LHCN-M2 (cell line): ENCODE results near the gene CNTD1. TPM values are rescaled to one million over a fixed set of nuclear protein-coding genes. Genes with fewer than 3 reads are reported as not detected.

Source experiments
- DNase-seq: peaks from one replicate; pipeline ENCODE4 v3.0.0-alpha.2; 2012; ENCODE audit warnings: low read depth
- total RNA-seq: library from RNA; depleted of rRNA; stranded (reverse); fragments of >200 nt; gene quantifications from 2 replicates; pipeline ENCODE4 v1.2.3, GENCODE V29; 2014

Gene CNTD1
- total RNA-seq, 1 experiment from 2014 or later, result not detected

- no peak for DNase-seq
These were observed 4.6 kb downstream of the CNTD1 start for GRCh38 chr17:42803074-42803883.

- DNase-seq, result no peak
These were observed 6.3 kb downstream of the CNTD1 start for GRCh38 chr17:42804918-42805367.

- DNase-seq, result no peak
These were observed 7.6 kb downstream of the CNTD1 start for GRCh38 chr17:42806249-42806648.

GRCh38 chr17:42809250-42809649, 10.6 kb downstream of the CNTD1 start:
- DNase-seq, result peak; percentile 60

- no peak for DNase-seq
These were observed 16.2 kb downstream of the CNTD1 start for GRCh38 chr17:42814633-42815399.

GRCh38 chr17:42817866-42818265, 19.2 kb downstream of the CNTD1 start:
- no peak for DNase-seq

- DNase-seq, result no peak
These were observed 19.7 kb downstream of the CNTD1 start for GRCh38 chr17:42818379-42818778.

- peak; percentile 66 for DNase-seq
These were observed 21.4 kb downstream of the CNTD1 start for GRCh38 chr17:42819939-42820535.

GRCh38 chr17:42821176-42821575, 22.5 kb downstream of the CNTD1 start:
- no peak for DNase-seq

- DNase-seq, result no peak
These were observed 28.8 kb downstream of the CNTD1 start for GRCh38 chr17:42827472-42827871.

- no peak for DNase-seq
These were observed 32.3 kb downstream of the CNTD1 start for GRCh38 chr17:42830971-42831370.

- DNase-seq, result no peak
These were observed 33.7 kb downstream of the CNTD1 start for GRCh38 chr17:42832213-42832933.

- peak; percentile 88 for DNase-seq
These were observed 34.5 kb downstream of the CNTD1 start, which contains the start of gene PSME3 for GRCh38 chr17:42832934-42833766. TSS of gene PSME3 (plus strand) at chr17:42833397. CDS start at chr17:42833632, 235 bp downstream.

- DNase-seq, result no peak
These were observed 35.2 kb downstream of the CNTD1 start for GRCh38 chr17:42833767-42834422.

- DNase-seq, result no peak
These were observed 37.1 kb downstream of the CNTD1 start for GRCh38 chr17:42835732-42836131.

- DNase-seq, result no peak
These were observed 43.5 kb downstream of the CNTD1 start for GRCh38 chr17:42841975-42842685.

- DNase-seq, result peak; percentile 56
These were observed 44.8 kb downstream of the CNTD1 start for GRCh38 chr17:42843358-42843934.

GRCh38 chr17:42844271-42844670, 45.6 kb downstream of the CNTD1 start, which contains the start of gene AOC2:
TSS of gene AOC2 (plus strand) at chr17:42844580. CDS start at chr17:42844627, 47 bp downstream.
- DNase-seq, result no peak
